Keratinocyte (primary cell): ENCODE results near the gene SLAMF8. TPM values are rescaled to one million over a fixed set of nuclear protein-coding genes. Genes with fewer than 3 reads are reported as not detected.

Source experiments
- DNase-seq: peaks from one replicate; pipeline ENCODE4 v3.0.0-alpha.2; 2011; ENCODE audit warnings: low read depth, missing footprints, low spot score
- FAIRE-seq: peaks from 2 replicates; lab custom pipeline; 2011; peaks lifted over from hg19 to GRCh38; lab: Jason Lieb, UNC
- H2AFZ ChIP-seq: 2 replicates; pipeline ENCODE4 v1.6.0; 2012; ENCODE audit warnings: low read length, control low read depth, inconsistent platforms; ENCODE audit not compliant: control insufficient read depth
- H3K27ac ChIP-seq: 2 replicates; pipeline ENCODE4 v1.5.1; 2011; ENCODE audit warnings: low read length; ENCODE audit not compliant: control insufficient read depth, insufficient read depth
- H3K27me3 ChIP-seq: 3 replicates; pipeline ENCODE4 v1.6.0; 2011; ENCODE audit warnings: low read length; ENCODE audit not compliant: control insufficient read depth, insufficient read depth; ENCODE audit errors: extremely low read depth
- H3K36me3 ChIP-seq, 2 experiments: 2 replicates in 1 of 2; 3 replicates in 1 of 2; pipeline ENCODE4 v1.5.1; 2011; ENCODE audit warnings: low read length in 2 of 2, mild to moderate bottlenecking in 1 of 2; ENCODE audit not compliant: control insufficient read depth in 2 of 2, insufficient read depth in 2 of 2; ENCODE audit errors: extremely low read depth in 1 of 2
- H3K4me1 ChIP-seq: 3 replicates; pipeline ENCODE4 v1.5.1; 2011; ENCODE audit warnings: low read length; ENCODE audit not compliant: control insufficient read depth, insufficient read depth; ENCODE audit errors: extremely low read depth
- H3K4me2 ChIP-seq: 3 replicates; pipeline ENCODE4 v1.6.0; 2011; ENCODE audit warnings: low read depth, low read length; ENCODE audit not compliant: control insufficient read depth, insufficient read depth; ENCODE audit errors: extremely low read depth
- H3K4me3 ChIP-seq, 3 experiments: fragments of 200-600 bp in 1 of 3; sonication (generic) in 1 of 3; 2 replicates in 2 of 3; 3 replicates in 1 of 3; pipeline ENCODE4 v1.5.1; 2011 to 2016; ENCODE audit warnings: low read length in 3 of 3, mild to moderate bottlenecking in 3 of 3, control low read depth in 2 of 3, inconsistent platforms in 1 of 3, low read depth in 1 of 3, mixed read lengths in 1 of 3, mixed run types in 1 of 3, moderate library complexity in 1 of 3; ENCODE audit not compliant: control insufficient read depth in 2 of 3, insufficient read depth in 2 of 3; ENCODE audit errors: extremely low read depth in 1 of 3
- H3K79me2 ChIP-seq: 2 replicates; pipeline ENCODE4 v1.6.0; 2012; ENCODE audit warnings: low read length; ENCODE audit not compliant: control insufficient read depth, insufficient read depth
- H3K9ac ChIP-seq: 3 replicates; pipeline ENCODE4 v1.6.0; 2011; ENCODE audit warnings: low read length; ENCODE audit not compliant: control insufficient read depth, insufficient read depth; ENCODE audit errors: extremely low read depth
- H3K9me1 ChIP-seq: 3 replicates; pipeline ENCODE4 v1.6.0; 2011; ENCODE audit warnings: low read length; ENCODE audit not compliant: control insufficient read depth, insufficient read depth; ENCODE audit errors: extremely low read depth
- H3K9me3 ChIP-seq: 2 replicates; pipeline ENCODE4 v1.5.1; 2012; ENCODE audit warnings: low read depth, low read length; ENCODE audit not compliant: control insufficient read depth
- H4K20me1 ChIP-seq: 3 replicates; pipeline ENCODE4 v1.6.0; 2011; ENCODE audit warnings: low read length; ENCODE audit not compliant: control insufficient read depth, insufficient read depth; ENCODE audit errors: extremely low read depth
- EZH2 ChIP-seq: IDR thresholded peaks from one replicate; pipeline ENCODE4 v1.6.1; 2012; ENCODE audit warnings: inconsistent platforms, mild to moderate bottlenecking, low read length, moderate library complexity
- dilution Hi-C: fragments of 300-500 bp; cut with MboI; formaldehyde crosslinking; loops from one replicate; pipeline ENCODE4 v1.7.0; 2020; ENCODE audit warnings: low sequenced_read_pairs; ENCODE audit not compliant: extremely low pct_ligation_motif_present
- polyA plus RNA-seq, 5 experiments: library from polyadenylated mRNA; depleted of rRNA in 3 of 5; stranded (reverse) in 3 of 5; stranded (forward) in 1 of 5; unstranded in 1 of 5; fragments of >200 nt; gene quantifications; 1 replicate in 1 of 5; 2 replicates in 3 of 5; 3 replicates in 1 of 5; pipeline versions ENCODE4 v1.2.1 to v1.2.3, GENCODE V29; 2011 to 2012; ENCODE audit warnings: missing spikeins in 2 of 5, low read depth in 1 of 5, low replicate concordance in 1 of 5
- TF ChIP-seq, protein P1 (sequence below), 3 experiments: IDR thresholded peaks in 1 of 3; conservative IDR thresholded peaks in 1 of 3; optimal IDR thresholded peaks in 1 of 3; 2 replicates in 2 of 3; 3 replicates in 1 of 3; pipeline versions ENCODE3 to v1.5.1; 2011; ENCODE audit warnings: low read length in 3 of 3, mild to moderate bottlenecking in 3 of 3, moderate library complexity in 2 of 3, control low read depth in 1 of 3, inconsistent platforms in 1 of 3; ENCODE audit not compliant: insufficient read depth in 2 of 3; ENCODE audit errors: extremely low read depth in 1 of 3

SLAMF8 gene
- polyA plus RNA-seq, 1 donor (not counting 4 experiments of a cell fraction or from before 2014, with no cell fraction given), result not detected

DNA sequence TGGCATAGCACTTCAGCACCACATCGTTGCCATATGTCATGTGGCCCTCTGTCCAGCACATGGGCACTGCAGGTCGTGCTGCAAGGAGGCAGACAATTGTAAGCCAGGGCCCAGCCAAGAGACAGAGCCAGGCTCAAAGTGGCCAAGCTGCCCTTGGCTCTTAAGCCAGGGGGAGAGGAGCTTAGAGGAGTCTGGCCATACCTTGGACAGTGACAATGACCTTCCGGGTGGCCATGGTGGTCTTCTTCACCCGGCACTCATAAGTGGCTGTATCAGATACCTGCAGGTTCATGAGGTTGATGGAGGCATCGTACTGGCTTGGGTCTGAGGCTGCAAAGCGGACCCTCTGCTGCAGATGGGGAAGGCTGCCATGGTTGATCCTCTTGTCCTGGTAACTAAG, 31.2 kb downstream of the SLAMF8 start:
- Histone ChIP-seq H4K20me1 (no peaks in the 10 kb centered on the region), H3K79me2 (no peaks in the 10 kb centered on the region), H2AFZ (no peak overlapping the region), H3K36me3 (no peaks in the 10 kb centered on the region), H3K9ac (no peak overlapping the region), H3K9me3 (no peaks in the 10 kb centered on the region), H3K27ac (no peak overlapping the region), H3K4me3 (no peak overlapping the region), H3K4me2 (no peak overlapping the region), H3K27me3 (no peaks in the 10 kb centered on the region), H3K4me1 (peaks cover 27% of the 10 kb centered on the region), H3K9me1 (no peaks in the 10 kb centered on the region)
- no peak for FAIRE-seq
- TF ChIP-seq EZH2, result no peak
- TF ChIP-seq, protein P1, sequence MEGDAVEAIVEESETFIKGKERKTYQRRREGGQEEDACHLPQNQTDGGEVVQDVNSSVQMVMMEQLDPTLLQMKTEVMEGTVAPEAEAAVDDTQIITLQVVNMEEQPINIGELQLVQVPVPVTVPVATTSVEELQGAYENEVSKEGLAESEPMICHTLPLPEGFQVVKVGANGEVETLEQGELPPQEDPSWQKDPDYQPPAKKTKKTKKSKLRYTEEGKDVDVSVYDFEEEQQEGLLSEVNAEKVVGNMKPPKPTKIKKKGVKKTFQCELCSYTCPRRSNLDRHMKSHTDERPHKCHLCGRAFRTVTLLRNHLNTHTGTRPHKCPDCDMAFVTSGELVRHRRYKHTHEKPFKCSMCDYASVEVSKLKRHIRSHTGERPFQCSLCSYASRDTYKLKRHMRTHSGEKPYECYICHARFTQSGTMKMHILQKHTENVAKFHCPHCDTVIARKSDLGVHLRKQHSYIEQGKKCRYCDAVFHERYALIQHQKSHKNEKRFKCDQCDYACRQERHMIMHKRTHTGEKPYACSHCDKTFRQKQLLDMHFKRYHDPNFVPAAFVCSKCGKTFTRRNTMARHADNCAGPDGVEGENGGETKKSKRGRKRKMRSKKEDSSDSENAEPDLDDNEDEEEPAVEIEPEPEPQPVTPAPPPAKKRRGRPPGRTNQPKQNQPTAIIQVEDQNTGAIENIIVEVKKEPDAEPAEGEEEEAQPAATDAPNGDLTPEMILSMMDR (optimal IDR thresholded peaks at IDR 0.05 in 1 of 3, IDR thresholded peaks at IDR 0.05 in 1 of 3, conservative IDR thresholded peaks at IDR 0.05 in 1 of 3; ENCODE audit: extremely low read depth in 1 of 3, insufficient read depth in 2 of 3, low read length in 3 of 3), result no peak
- DNase-seq, result no peak
- dilution Hi-C loops, result no loop called here

GRCh38 chr1:159859767-159860322, 33.2 kb downstream of the SLAMF8 start:
- Histone ChIP-seq H3K79me2 (no peaks in the 10 kb centered on the region), H3K9ac (no peak overlapping the region), H3K9me3 (no peaks in the 10 kb centered on the region), H3K4me2 (no peak overlapping the region), H3K4me3 (no peak overlapping the region), H4K20me1 (no peaks in the 10 kb centered on the region), H3K36me3 (no peaks in the 10 kb centered on the region), H2AFZ (no peak overlapping the region), H3K27me3 (no peaks in the 10 kb centered on the region), H3K9me1 (no peaks in the 10 kb centered on the region), H3K27ac (no peak overlapping the region), H3K4me1 (peaks cover 24% of the 10 kb centered on the region)
- FAIRE-seq, result no peak
- no peak for DNase-seq
- TF ChIP-seq, protein P1 (optimal IDR thresholded peaks at IDR 0.05 in 1 of 3, IDR thresholded peaks at IDR 0.05 in 1 of 3, conservative IDR thresholded peaks at IDR 0.05 in 1 of 3; ENCODE audit: extremely low read depth in 1 of 3, insufficient read depth in 2 of 3, low read length in 3 of 3), result no peak
- no peak for TF ChIP-seq EZH2
- dilution Hi-C loops, result no loop called here
